GM12801 (cell line): ENCODE results near the gene LIF.

Source experiments
- TF ChIP-seq, protein P1 (sequence below): IDR thresholded peaks from one replicate; pipeline ENCODE4 v1.5.1; 2011; ENCODE audit warnings: control low read depth; ENCODE audit not compliant: insufficient read length; ENCODE audit errors: extremely low read depth

The LIF gene

DNA sequence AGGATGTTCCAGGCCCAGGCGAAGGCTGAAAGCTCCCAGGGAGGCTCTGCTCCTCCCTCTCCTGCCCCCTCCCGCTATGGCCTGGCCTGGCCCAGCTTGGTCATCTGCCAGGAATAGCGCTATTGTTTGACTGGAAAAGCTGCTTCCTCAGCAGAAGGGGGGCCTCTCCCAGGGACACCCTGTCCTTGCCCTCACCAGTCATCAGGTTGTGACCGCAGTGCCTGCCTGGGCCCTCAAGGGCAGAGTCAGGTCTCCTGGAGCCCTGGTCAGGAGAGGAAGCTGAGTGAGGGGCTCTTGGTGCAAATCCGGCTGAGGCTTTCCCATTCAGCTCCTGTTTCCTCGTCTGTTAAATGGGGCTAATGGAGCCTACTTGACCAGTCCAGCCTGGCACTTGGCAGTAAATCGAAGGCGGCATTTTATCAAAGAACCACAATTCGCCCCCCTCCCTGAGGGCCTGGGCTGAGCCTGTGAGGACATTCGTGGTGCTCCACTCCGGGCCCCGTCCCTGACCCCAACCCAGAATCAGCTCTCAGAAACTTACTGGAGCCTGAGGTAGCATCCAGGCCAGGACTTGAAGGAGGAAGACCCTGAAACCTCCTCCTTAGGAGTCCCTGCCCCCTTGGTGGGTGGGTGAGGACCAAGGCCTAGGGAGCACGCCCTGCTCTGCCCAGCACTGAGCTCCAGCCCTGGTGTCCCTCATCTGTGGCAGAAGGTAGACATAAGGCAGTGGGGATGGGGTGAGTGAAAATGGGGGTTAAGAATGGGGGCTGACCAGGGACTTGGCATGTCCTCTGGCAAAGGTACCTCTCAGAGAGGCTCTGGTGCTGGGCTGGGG, 44.7 kb upstream of the LIF start:
- TF ChIP-seq, protein P1, sequence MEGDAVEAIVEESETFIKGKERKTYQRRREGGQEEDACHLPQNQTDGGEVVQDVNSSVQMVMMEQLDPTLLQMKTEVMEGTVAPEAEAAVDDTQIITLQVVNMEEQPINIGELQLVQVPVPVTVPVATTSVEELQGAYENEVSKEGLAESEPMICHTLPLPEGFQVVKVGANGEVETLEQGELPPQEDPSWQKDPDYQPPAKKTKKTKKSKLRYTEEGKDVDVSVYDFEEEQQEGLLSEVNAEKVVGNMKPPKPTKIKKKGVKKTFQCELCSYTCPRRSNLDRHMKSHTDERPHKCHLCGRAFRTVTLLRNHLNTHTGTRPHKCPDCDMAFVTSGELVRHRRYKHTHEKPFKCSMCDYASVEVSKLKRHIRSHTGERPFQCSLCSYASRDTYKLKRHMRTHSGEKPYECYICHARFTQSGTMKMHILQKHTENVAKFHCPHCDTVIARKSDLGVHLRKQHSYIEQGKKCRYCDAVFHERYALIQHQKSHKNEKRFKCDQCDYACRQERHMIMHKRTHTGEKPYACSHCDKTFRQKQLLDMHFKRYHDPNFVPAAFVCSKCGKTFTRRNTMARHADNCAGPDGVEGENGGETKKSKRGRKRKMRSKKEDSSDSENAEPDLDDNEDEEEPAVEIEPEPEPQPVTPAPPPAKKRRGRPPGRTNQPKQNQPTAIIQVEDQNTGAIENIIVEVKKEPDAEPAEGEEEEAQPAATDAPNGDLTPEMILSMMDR, result no peak

- TF ChIP-seq, protein P1, result no peak
Measured at GRCh38 chr22:30290342-30291057, 43.9 kb upstream of the LIF start.

DNA sequence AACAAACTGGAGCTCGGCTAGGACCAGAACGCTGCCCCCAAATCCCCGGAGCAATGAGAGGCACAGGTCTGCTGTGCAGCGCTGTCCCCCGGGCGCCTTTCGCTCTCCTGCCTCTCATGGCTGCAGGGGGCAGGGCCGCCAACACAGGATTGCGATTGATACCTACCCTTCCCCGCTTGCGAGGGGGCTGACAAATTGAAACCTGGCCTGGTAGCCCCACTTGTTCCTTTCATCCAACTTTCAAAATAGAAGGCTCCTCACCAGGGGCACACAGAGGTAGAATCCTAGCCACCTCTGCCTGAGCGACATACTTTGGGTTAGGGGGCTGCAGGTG, 43.4 kb upstream of the LIF start:
- TF ChIP-seq, protein P1, result no peak

- TF ChIP-seq, protein P1, result no peak
Measured at GRCh38 chr22:30289141-30289979, 42.8 kb upstream of the LIF start, which contains the start of gene CASTOR1. TSS of gene CASTOR1 (minus strand) at chr22:30289505. CDS start at chr22:30289497, 8 bp downstream.

DNA sequence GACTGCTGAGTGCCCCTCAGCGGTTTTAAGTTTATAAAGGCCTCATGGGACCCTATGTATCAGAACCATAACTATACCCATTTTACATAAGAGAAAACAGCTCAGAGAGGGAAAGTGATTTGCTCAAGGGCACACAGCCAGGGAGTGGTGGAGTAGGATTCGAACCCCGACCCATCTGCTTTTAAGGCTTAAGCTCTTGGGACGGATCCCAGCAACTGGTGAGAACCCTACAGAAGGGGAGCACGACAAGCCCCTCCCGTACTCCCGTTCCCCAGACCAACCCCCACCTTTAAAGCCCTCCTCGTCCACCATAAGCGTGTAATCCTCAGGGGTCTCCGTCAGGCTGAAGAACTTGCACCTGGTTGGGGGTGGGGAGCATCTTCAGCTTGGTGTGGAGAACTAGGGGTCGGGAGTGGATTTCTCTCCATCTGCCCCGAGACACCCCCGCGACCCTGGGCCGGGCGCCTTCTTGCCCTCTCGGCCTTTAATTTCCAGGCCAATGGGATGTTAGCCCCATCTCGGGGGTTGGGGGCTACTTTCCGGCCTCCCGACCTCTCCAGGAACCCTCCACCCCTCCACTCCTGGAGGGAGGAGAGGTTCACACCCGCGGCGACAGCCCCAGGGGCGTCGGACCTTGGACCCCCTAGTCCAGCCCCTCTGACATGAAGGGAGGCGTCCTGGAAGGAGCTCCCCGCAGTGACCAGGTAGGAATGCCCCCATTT, 42.0 kb upstream of the LIF start:
- TF ChIP-seq, protein P1, result no peak

- TF ChIP-seq, protein P1, result no peak
Measured at GRCh38 chr22:30287648-30288418, 41.3 kb upstream of the LIF start.
